Prostate gland (tissue), 2 donors: ENCODE data around the gene CEP85L. TPM values are rescaled to one million over a fixed set of nuclear protein-coding genes. Genes with fewer than 3 reads are reported as not detected.

Source experiments
- DNase-seq: peaks from one replicate; pipeline ENCODE4 v3.0.0-alpha.2; 2019; ENCODE audit warnings: low spot score
- H3K27ac ChIP-seq, 2 donors: fragments of 200-600 bp; sonication (generic); 2 replicates each; pipeline ENCODE4 v1.5.1; 2017 to 2019
- H3K27me3 ChIP-seq: fragments of 200-600 bp; sonication (generic); replicated peaks from 2 replicates; pipeline ENCODE4 v1.5.1; 2019; ENCODE audit not compliant: insufficient read depth
- H3K36me3 ChIP-seq, 2 donors: fragments of 200-600 bp; sonication (generic); 1 replicate in 1 of 2; 2 replicates in 1 of 2; pipeline versions ENCODE4 v1.5.1 to v1.8.1; 2017 to 2019
- H3K4me1 ChIP-seq: fragments of 200-600 bp; sonication (generic); replicated peaks from 2 replicates; pipeline ENCODE4 v1.5.1; 2019
- H3K4me3 ChIP-seq, 2 donors: fragments of 200-600 bp; sonication (generic); 2 replicates each; pipeline ENCODE4 v1.5.1; 2017 to 2019
- H3K9me3 ChIP-seq: fragments of 200-600 bp; sonication (generic); 2 replicates; pipeline ENCODE4 v1.5.1; 2017
- CTCF ChIP-seq, 4 experiments: fragments of 200-600 bp in 2 of 4; fragments of 450-650 bp in 2 of 4; sonication (generic) in 2 of 4; IDR thresholded peaks; 1 replicate in 3 of 4; 2 replicates in 1 of 4; pipeline ENCODE4 v1.5.1; 2016 to 2019; ENCODE audit warnings: antibody characterized with exemption in 4 of 4, mild to moderate bottlenecking in 2 of 4, moderate library complexity in 2 of 4
- POLR2A ChIP-seq: fragments of 450-650 bp; IDR thresholded peaks from one replicate; pipeline ENCODE4 v1.6.1; 2016; ENCODE audit warnings: antibody characterized with exemption, mild to moderate bottlenecking
- POLR2AphosphoS5 ChIP-seq: sonication (generic); formaldehyde crosslinking; IDR thresholded peaks from one replicate; pipeline ENCODE4 v1.6.1; 2017; ENCODE audit warnings: antibody characterized with exemption
- WGBS: methylation state at CpG from one replicate; pipeline ENCODE4 v1.1.5; 2018; 5-methylcytosine and 5-hydroxymethylcytosine counted together
- intact Hi-C: fragments of 100-400 bp; cut with DNase I; formaldehyde crosslinking; loops from one replicate; pipeline ENCODE4 v1.14.2; 2022
- total RNA-seq, 2 donors: library from RNA; depleted of rRNA; stranded (reverse); fragments of >200 nt; gene quantifications; one replicate each; pipeline ENCODE4 v1.1.0, GENCODE V29; 2016

CEP85L gene
- total RNA-seq, 2 donors from 2014 or later, result 2.7 to 33.5 TPM

GRCh38 chr6:118529756-118530155, 121.6 kb downstream of the CEP85L start:
- TF ChIP-seq POLR2AphosphoS5 (no peak), CTCF (IDR thresholded peaks at IDR 0.05) (no peak), POLR2A (no peak)
- Histone ChIP-seq H3K27me3 (no peaks in the 10 kb centered on the region), H3K36me3 (no peaks in the 10 kb centered on the region), H3K27ac (no peak overlapping the region), H3K4me3 (no peak overlapping the region), H3K9me3 (no peaks in the 10 kb centered on the region), H3K4me1 (no peaks in the 10 kb centered on the region)
- WGBS, result 59% methylated on average over 2 of the region's 2 CpGs
- intact Hi-C loops, result no loop called here
- no peak for DNase-seq

GRCh38 chr6:118528129-118528528, 123.3 kb downstream of the CEP85L start:
- WGBS, result 3% methylated on average over 1 of the region's 1 CpG
- Histone ChIP-seq H3K27me3 (no peaks in the 10 kb centered on the region), H3K9me3 (no peaks in the 10 kb centered on the region), H3K4me1 (no peaks in the 10 kb centered on the region), H3K36me3 (no peaks in the 10 kb centered on the region), H3K27ac (no peak overlapping the region), H3K4me3 (no peak overlapping the region)
- TF ChIP-seq POLR2AphosphoS5 (no peak), POLR2A (no peak), CTCF (IDR thresholded peaks at IDR 0.05) (no peak)
- intact Hi-C loops, result no loop called here
- no peak for DNase-seq

GRCh38 chr6:118525913-118526780, 125.2 kb downstream of the CEP85L start:
- intact Hi-C loops, result no loop called here
- H3K4me1 ChIP-seq, result no peaks in the 10 kb centered on the region

GRCh38 chr6:118524686-118525085, 126.7 kb downstream of the CEP85L start:
- Histone ChIP-seq H3K36me3 (no peaks in the 10 kb centered on the region), H3K27ac (no peak overlapping the region), H3K4me3 (no peak overlapping the region), H3K9me3 (no peaks in the 10 kb centered on the region), H3K4me1 (no peaks in the 10 kb centered on the region), H3K27me3 (no peaks in the 10 kb centered on the region)
- WGBS, result 82% methylated on average over 2 of the region's 2 CpGs
- intact Hi-C loops, result no loop called here
- no peak for DNase-seq
- TF ChIP-seq POLR2AphosphoS5 (no peak), POLR2A (no peak), CTCF (IDR thresholded peaks at IDR 0.05) (no peak)

More at GRCh38 chr6:118525913-118526780, 125.2 kb downstream of the CEP85L start:
- Histone ChIP-seq H3K27me3 (no peaks in the 10 kb centered on the region), H3K9me3 (no peaks in the 10 kb centered on the region), H3K4me3 (no peak overlapping the region), H3K36me3 (no peaks in the 10 kb centered on the region), H3K27ac (no peak overlapping the region)
- no peak for TF ChIP-seq POLR2A
- no peak for TF ChIP-seq POLR2AphosphoS5
- no peak for TF ChIP-seq CTCF (IDR thresholded peaks at IDR 0.05)
- DNase-seq, result no peak
- WGBS, result 40% methylated on average over 4 of the region's 4 CpGs

GRCh38 chr6:118523216-118523615, 128.2 kb downstream of the CEP85L start:
- Histone ChIP-seq H3K27me3 (no peaks in the 10 kb centered on the region), H3K36me3 (no peaks in the 10 kb centered on the region), H3K4me1 (no peaks in the 10 kb centered on the region), H3K4me3 (no peak overlapping the region), H3K9me3 (no peaks in the 10 kb centered on the region), H3K27ac (no peak overlapping the region)
- DNase-seq, result no peak
- TF ChIP-seq POLR2AphosphoS5, result no peak
- TF ChIP-seq POLR2A, result no peak
- no peak for TF ChIP-seq CTCF (IDR thresholded peaks at IDR 0.05)
- WGBS, result 91% methylated on average over 5 of the region's 5 CpGs
- intact Hi-C loops, result no loop called here
